WTC11 (cell line): Measurements from ENCODE around the gene WDR55. TPM values are rescaled to one million over a fixed set of nuclear protein-coding genes. Genes with fewer than 3 reads are reported as not detected.
A peak's percentile ranks its signal among the peaks of the same experiment; 100 is the strongest.

ENCODE experiments used
- ATAC-seq: fragments of 200-7000 bp; cut with Tn5 transposase; 2 replicates; pipeline ENCODE4 v1.10.0; 2021; ENCODE audit warnings: mild to moderate bottlenecking, moderate library complexity
- CTCF ChIA-PET: fragments of 300-600 bp; sonication (Branson Sonifier 250); formaldehyde crosslinking; loops from one replicate; lab custom pipeline; 2021; ENCODE audit warnings: antibody characterized with exemption; lab: Charles Lee
- POLR2A ChIA-PET: fragments of 350-600 bp; sonication (Branson Sonifier 250); formaldehyde crosslinking; loops from one replicate; lab custom pipeline; 2021; ENCODE audit warnings: antibody characterized with exemption; lab: Charles Lee
- DNase-seq: peaks from one replicate; pipeline ENCODE4 v3.0.0; 2021; ENCODE audit warnings: low spot score
- H3K27ac Mint-ChIP-seq: 2 replicates; pipeline ENCODE4 v1.8.0; 2021; ENCODE audit warnings: mixed read lengths
- H3K27me3 Mint-ChIP-seq: 2 replicates; pipeline ENCODE4 v1.8.0; 2021; ENCODE audit warnings: low read depth, mild to moderate bottlenecking, moderate library complexity, mixed read lengths
- H3K36me3 Mint-ChIP-seq: 2 replicates; pipeline ENCODE4 v1.8.0; 2021; ENCODE audit warnings: mixed read lengths
- H3K4me1 Mint-ChIP-seq: 2 replicates; pipeline ENCODE4 v1.8.0; 2022; ENCODE audit warnings: mixed read lengths
- H3K4me3 Mint-ChIP-seq: 2 replicates; pipeline ENCODE4 v1.8.0; 2021; ENCODE audit warnings: mild to moderate bottlenecking, moderate library complexity, mixed read lengths
- H3K9me3 Mint-ChIP-seq: 2 replicates; pipeline ENCODE4 v1.8.0; 2021; ENCODE audit warnings: mixed read lengths
- ETV6 ChIP-seq: sonication (generic); formaldehyde crosslinking; IDR thresholded peaks from 2 replicates; pipeline ENCODE4 v1.8.1; 2022; ENCODE audit warnings: mild to moderate bottlenecking, missing genetic modification reagents
- FOXJ3 ChIP-seq: sonication (generic); formaldehyde crosslinking; IDR thresholded peaks from 2 replicates; pipeline ENCODE4 v1.9.0; 2021; ENCODE audit warnings: missing genetic modification reagents, mild to moderate bottlenecking, borderline replicate concordance
- GABPB1 ChIP-seq: sonication (generic); formaldehyde crosslinking; IDR thresholded peaks from 2 replicates; pipeline ENCODE4 v1.8.1; 2023; ENCODE audit warnings: mild to moderate bottlenecking, missing genetic modification reagents
- GRHL2 ChIP-seq: fragments of 250-450 bp; sonication (Bioruptor Pico); IDR thresholded peaks from 2 replicates; pipeline ENCODE4 v1.8.0; 2022; ENCODE audit warnings: mild to moderate bottlenecking, moderate library complexity; ENCODE audit not compliant: insufficient replicate concordance, severe bottlenecking
- JUN ChIP-seq: sonication (generic); formaldehyde crosslinking; IDR thresholded peaks from 2 replicates; pipeline ENCODE4 v1.8.0; 2023; ENCODE audit warnings: mild to moderate bottlenecking, missing genetic modification reagents
- MXD4 ChIP-seq: fragments of 250-450 bp; sonication (Bioruptor Pico); IDR thresholded peaks from 2 replicates; pipeline ENCODE4 v1.8.0; 2021; ENCODE audit warnings: mild to moderate bottlenecking, moderate library complexity, borderline replicate concordance
- OVOL2 ChIP-seq: fragments of 250-450 bp; sonication (Bioruptor Pico); IDR thresholded peaks from 2 replicates; pipeline ENCODE4 v1.9.0; 2021; ENCODE audit warnings: mild to moderate bottlenecking, borderline replicate concordance
- SMAD4 ChIP-seq: sonication (generic); formaldehyde crosslinking; IDR thresholded peaks from 2 replicates; pipeline ENCODE4 v1.8.0; 2022; ENCODE audit warnings: mild to moderate bottlenecking, missing genetic modification reagents
- SP1 ChIP-seq: sonication (generic); formaldehyde crosslinking; conservative IDR thresholded peaks from 2 replicates; pipeline ENCODE4 v1.8.1; 2022; ENCODE audit warnings: missing genetic modification reagents
- ZNF263 ChIP-seq: sonication (generic); formaldehyde crosslinking; IDR thresholded peaks from 2 replicates; pipeline ENCODE4 v1.8.1; 2022; ENCODE audit warnings: low read depth, mild to moderate bottlenecking, moderate library complexity, missing genetic modification reagents
- ZNF317 ChIP-seq: sonication (generic); formaldehyde crosslinking; IDR thresholded peaks from 2 replicates; pipeline ENCODE4 v1.8.1; 2023; ENCODE audit warnings: low read depth, mild to moderate bottlenecking, moderate library complexity, missing genetic modification reagents, borderline replicate concordance
- ZNF396 ChIP-seq: fragments of 250-450 bp; sonication (Bioruptor Pico); IDR thresholded peaks from 2 replicates; pipeline ENCODE4 v1.8.0; 2021; ENCODE audit warnings: mild to moderate bottlenecking, moderate library complexity, borderline replicate concordance
- total RNA-seq: library from RNA; stranded (reverse); gene quantifications from 3 replicates; pipeline ENCODE4 v1.2.3, GENCODE V29; 2021
- TF ChIP-seq, protein P1 (sequence below): fragments of 250-450 bp; sonication (Bioruptor Pico); IDR thresholded peaks from 2 replicates; pipeline ENCODE4 v1.9.0; 2021; ENCODE audit warnings: mild to moderate bottlenecking
- TF ChIP-seq, protein P2 (sequence below): sonication (generic); formaldehyde crosslinking; IDR thresholded peaks from 2 replicates; pipeline ENCODE4 v1.8.1; 2023; ENCODE audit warnings: mild to moderate bottlenecking, missing genetic modification reagents, moderate library complexity
- TF ChIP-seq, protein P3 (sequence below): sonication (generic); formaldehyde crosslinking; IDR thresholded peaks from 2 replicates; pipeline ENCODE4 v1.8.0; 2023; ENCODE audit warnings: missing genetic modification reagents
- TF ChIP-seq, protein P4 (sequence below): sonication (generic); formaldehyde crosslinking; IDR thresholded peaks from 2 replicates; pipeline ENCODE4 v1.8.0; 2022; ENCODE audit warnings: mild to moderate bottlenecking, missing genetic modification reagents
- TF ChIP-seq, protein P5 (sequence below): sonication (generic); formaldehyde crosslinking; IDR thresholded peaks from 2 replicates; pipeline ENCODE4 v1.8.1; 2023; ENCODE audit warnings: mild to moderate bottlenecking, missing genetic modification reagents, borderline replicate concordance
- TF ChIP-seq, protein P6 (sequence below): fragments of 200-600 bp; IDR thresholded peaks from 2 replicates; pipeline ENCODE4 v1.8.0; 2022; ENCODE audit warnings: antibody characterized with exemption

WDR55 gene
- total RNA-seq, 1 experiment from 2014 or later: 25.3 TPM

DNA sequence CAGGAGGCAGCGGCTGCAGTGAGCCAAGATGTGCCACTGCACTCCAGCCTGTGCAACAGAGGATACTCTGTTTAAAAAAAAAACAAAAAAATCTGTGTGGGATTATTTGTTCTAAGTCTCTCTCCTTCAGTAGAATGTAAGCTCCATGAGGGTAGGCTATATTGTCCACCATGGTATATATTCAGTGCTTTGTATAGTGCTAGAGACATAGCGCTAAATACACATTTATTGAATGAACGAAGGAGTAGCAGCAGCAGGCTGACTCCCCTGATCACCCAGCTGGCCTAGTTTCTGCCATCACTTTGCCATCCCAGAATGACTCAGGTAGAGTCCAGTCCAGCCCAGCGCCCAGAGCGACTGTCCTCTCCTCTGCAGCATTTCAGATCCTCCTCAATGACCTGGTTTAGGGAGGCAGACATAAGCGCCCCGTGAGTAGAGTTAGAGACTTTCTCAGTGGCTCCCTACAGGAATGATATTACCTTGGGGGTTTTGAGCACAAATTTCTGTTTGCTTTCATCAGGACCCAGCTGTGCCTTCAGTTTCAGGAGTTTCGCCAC is 25.8 kb downstream of the WDR55 start:
- DNase-seq: no peak
- Mint-ChIP-seq H3K27ac (peak overlapping the region; percentile 98; the same call in 1 of the 2 replicates), H3K27me3 (no peaks in the 10 kb centered on the region), H3K4me1 (peaks cover 14% of the 10 kb centered on the region), H3K36me3 (peaks cover 20% of the 10 kb centered on the region), H3K9me3 (no peaks in the 10 kb centered on the region), H3K4me3 (peak overlapping the region; percentile 100)
- CTCF ChIA-PET: interaction anchor here (0.9 to 1.7 kb wide), 10 partner anchors 10 to 451 kb away, joined by 3 to 10 read pairs (median 4); partner anchors contain the start of genes APBB3, EIF4EBP3, HBEGF and TMCO6
- no peak for TF ChIP-seq ETV6 (CRISPR knock-in tag)
- no peak for TF ChIP-seq MXD4 (CRISPR knock-in tag)
- TF ChIP-seq OVOL2 (CRISPR knock-in tag): no peak
- no peak for TF ChIP-seq ZNF396 (CRISPR knock-in tag)
- TF ChIP-seq SMAD4: no peak
- TF ChIP-seq GABPB1 (CRISPR knock-in tag): no peak
- TF ChIP-seq ZNF263 (CRISPR knock-in tag): no peak
- no peak for ATAC-seq
- POLR2A ChIA-PET: interaction anchor here (1.2 to 1.7 kb wide), 5 partner anchors 10 to 143 kb away, joined by 3 to 10 read pairs (median 5); partner anchors contain the start of genes EIF4EBP3, IK, NDUFA2 and ZMAT2

DNA sequence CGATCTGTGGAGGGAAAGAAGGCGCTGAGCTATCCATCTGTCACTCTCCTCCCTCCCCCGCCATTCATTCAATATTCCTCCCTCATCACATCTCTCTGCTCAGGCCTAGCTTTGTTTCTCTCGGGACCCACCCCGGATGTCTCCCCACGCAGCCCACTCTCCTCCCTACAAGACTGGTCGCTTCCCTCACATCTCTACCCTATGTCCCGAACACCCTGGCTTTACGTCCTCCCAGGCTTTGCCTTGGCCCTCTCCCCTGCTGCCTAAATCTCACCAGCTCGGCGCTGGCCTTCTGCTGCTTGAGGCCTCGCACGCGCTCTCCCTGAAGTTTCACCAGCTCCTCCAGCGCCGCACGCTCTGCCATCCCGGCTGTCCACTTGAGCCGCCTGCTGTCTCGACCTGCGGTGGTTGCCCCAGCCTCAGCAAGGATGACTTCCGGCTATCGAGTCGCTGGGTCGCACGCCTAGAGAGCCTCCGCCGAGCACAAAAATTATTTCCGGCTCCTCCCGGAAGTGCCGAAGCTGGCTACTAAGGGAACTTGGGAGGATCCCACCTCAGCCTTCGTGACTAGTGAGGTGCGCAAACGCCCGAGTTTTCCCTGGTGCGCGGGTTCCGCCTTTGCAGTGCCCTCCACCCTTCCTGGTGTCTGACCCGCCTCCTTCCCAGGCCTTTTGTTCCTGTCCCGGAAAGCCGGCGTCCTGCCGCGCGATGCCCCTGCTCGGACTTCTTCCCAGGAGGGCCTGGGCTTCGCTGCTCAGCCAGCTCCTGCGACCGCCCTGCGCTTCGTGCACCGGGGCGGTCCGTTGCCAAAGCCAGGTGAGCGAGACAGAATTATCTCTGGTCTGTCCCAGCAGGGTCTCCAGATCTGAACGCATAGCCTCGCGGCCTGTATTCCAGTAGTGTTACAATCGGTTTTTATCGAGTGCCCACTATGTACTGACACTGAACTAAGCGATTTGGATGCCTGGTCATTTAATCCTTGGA is 26.5 kb downstream of the WDR55 start, which contains the start of the genes HARS1 and HARS2:
TSS of gene HARS1 (minus strand) at position 430 of the 984 bp plus-strand sequence. CDS start at position 364, 66 bp downstream.
TSS of gene HARS2 (plus strand) at position 515 of the 984 bp plus-strand sequence. CDS start at position 709, 194 bp downstream.
- Mint-ChIP-seq H3K9me3 (no peaks in the 10 kb centered on the region), H3K36me3 (peaks cover 28% of the 10 kb centered on the region), H3K27ac (peak within 1 kb of the TSS; percentile 98), H3K4me3 (peak within 1 kb of the TSS; percentile 100), H3K4me1 (peaks cover 18% of the 10 kb centered on the region), H3K27me3 (no peaks in the 10 kb centered on the region)
- ChIA-PET POLR2A (interaction anchor here (0.5 to 1.7 kb wide), 10 partner anchors 9 to 252 kb away, joined by 3 to 10 read pairs (median 4); partner anchors contain the start of genes EIF4EBP3, IK, NDUFA2 and ZMAT2), CTCF (interaction anchor here (0.6 to 1.7 kb wide), 12 partner anchors 9 to 451 kb away, joined by 3 to 10 read pairs (median 3); partner anchors contain the start of genes APBB3, DND1, EIF4EBP3 and HBEGF)
- DNase-seq: peak; percentile 89
- ATAC-seq: peak; percentile 97
- TF ChIP-seq, protein P1, sequence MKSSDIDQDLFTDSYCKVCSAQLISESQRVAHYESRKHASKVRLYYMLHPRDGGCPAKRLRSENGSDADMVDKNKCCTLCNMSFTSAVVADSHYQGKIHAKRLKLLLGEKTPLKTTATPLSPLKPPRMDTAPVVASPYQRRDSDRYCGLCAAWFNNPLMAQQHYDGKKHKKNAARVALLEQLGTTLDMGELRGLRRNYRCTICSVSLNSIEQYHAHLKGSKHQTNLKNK: no peak
- TF ChIP-seq, protein P2, sequence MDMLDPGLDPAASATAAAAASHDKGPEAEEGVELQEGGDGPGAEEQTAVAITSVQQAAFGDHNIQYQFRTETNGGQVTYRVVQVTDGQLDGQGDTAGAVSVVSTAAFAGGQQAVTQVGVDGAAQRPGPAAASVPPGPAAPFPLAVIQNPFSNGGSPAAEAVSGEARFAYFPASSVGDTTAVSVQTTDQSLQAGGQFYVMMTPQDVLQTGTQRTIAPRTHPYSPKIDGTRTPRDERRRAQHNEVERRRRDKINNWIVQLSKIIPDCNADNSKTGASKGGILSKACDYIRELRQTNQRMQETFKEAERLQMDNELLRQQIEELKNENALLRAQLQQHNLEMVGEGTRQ: 0 out of 2 replicates have a peak, but pooled peaks have one; percentile 30
- TF ChIP-seq SP1 (0 out of 2 replicates have a peak, but pooled peaks have one; percentile 40), ETV6 (CRISPR knock-in tag) (peak; percentile 98), ZNF317 (CRISPR knock-in tag) (no peak), GRHL2 (CRISPR knock-in tag) (no peak), MXD4 (CRISPR knock-in tag) (no peak), JUN (CRISPR knock-in tag) (0 out of 2 replicates have a peak, but pooled peaks have one; percentile 19), FOXJ3 (CRISPR knock-in tag) (no peak)
- TF ChIP-seq, protein P3, sequence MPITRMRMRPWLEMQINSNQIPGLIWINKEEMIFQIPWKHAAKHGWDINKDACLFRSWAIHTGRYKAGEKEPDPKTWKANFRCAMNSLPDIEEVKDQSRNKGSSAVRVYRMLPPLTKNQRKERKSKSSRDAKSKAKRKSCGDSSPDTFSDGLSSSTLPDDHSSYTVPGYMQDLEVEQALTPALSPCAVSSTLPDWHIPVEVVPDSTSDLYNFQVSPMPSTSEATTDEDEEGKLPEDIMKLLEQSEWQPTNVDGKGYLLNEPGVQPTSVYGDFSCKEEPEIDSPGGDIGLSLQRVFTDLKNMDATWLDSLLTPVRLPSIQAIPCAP (CRISPR knock-in tag): peak; percentile 62; the same call in 1 of the 2 replicates
- TF ChIP-seq, protein P4, sequence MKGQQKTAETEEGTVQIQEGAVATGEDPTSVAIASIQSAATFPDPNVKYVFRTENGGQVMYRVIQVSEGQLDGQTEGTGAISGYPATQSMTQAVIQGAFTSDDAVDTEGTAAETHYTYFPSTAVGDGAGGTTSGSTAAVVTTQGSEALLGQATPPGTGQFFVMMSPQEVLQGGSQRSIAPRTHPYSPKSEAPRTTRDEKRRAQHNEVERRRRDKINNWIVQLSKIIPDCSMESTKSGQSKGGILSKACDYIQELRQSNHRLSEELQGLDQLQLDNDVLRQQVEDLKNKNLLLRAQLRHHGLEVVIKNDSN (CRISPR knock-in tag): no peak
- TF ChIP-seq, protein P5, sequence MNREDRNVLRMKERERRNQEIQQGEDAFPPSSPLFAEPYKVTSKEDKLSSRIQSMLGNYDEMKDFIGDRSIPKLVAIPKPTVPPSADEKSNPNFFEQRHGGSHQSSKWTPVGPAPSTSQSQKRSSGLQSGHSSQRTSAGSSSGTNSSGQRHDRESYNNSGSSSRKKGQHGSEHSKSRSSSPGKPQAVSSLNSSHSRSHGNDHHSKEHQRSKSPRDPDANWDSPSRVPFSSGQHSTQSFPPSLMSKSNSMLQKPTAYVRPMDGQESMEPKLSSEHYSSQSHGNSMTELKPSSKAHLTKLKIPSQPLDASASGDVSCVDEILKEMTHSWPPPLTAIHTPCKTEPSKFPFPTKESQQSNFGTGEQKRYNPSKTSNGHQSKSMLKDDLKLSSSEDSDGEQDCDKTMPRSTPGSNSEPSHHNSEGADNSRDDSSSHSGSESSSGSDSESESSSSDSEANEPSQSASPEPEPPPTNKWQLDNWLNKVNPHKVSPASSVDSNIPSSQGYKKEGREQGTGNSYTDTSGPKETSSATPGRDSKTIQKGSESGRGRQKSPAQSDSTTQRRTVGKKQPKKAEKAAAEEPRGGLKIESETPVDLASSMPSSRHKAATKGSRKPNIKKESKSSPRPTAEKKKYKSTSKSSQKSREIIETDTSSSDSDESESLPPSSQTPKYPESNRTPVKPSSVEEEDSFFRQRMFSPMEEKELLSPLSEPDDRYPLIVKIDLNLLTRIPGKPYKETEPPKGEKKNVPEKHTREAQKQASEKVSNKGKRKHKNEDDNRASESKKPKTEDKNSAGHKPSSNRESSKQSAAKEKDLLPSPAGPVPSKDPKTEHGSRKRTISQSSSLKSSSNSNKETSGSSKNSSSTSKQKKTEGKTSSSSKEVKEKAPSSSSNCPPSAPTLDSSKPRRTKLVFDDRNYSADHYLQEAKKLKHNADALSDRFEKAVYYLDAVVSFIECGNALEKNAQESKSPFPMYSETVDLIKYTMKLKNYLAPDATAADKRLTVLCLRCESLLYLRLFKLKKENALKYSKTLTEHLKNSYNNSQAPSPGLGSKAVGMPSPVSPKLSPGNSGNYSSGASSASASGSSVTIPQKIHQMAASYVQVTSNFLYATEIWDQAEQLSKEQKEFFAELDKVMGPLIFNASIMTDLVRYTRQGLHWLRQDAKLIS (CRISPR knock-in tag): 0 out of 2 replicates have a peak, but pooled peaks have one; percentile 35
- TF ChIP-seq, protein P6, sequence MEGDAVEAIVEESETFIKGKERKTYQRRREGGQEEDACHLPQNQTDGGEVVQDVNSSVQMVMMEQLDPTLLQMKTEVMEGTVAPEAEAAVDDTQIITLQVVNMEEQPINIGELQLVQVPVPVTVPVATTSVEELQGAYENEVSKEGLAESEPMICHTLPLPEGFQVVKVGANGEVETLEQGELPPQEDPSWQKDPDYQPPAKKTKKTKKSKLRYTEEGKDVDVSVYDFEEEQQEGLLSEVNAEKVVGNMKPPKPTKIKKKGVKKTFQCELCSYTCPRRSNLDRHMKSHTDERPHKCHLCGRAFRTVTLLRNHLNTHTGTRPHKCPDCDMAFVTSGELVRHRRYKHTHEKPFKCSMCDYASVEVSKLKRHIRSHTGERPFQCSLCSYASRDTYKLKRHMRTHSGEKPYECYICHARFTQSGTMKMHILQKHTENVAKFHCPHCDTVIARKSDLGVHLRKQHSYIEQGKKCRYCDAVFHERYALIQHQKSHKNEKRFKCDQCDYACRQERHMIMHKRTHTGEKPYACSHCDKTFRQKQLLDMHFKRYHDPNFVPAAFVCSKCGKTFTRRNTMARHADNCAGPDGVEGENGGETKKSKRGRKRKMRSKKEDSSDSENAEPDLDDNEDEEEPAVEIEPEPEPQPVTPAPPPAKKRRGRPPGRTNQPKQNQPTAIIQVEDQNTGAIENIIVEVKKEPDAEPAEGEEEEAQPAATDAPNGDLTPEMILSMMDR: no peak
